ENCODE data around the gene CCBE1. TPM values are rescaled to one million over a fixed set of nuclear protein-coding genes. Genes with fewer than 3 reads are reported as not detected.

Gene CCBE1
- total and polyA plus RNA-seq, 12 donors, result 0.24 to 10.3 (median 1.3) TPM

DNA sequence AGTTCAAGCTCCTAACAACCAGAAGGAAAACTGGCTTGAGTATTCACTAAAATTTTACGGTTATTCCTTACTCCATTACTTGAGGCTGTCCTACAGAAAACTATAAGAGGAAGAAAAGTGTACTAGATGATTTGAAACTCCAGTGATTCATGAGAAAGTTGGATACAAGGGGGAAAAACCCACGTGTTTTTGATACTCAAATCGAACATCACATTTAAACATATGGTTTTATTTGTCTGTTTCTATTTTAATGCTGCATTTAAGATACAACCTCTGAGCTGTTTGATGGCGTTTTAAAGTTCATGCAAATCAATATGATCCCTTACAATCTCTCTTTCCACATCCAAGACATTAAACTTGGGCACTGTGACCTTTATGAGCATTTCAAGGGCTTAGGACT is 213.1 kb downstream of the CCBE1 start:
- TF ChIP-seq, protein P1, sequence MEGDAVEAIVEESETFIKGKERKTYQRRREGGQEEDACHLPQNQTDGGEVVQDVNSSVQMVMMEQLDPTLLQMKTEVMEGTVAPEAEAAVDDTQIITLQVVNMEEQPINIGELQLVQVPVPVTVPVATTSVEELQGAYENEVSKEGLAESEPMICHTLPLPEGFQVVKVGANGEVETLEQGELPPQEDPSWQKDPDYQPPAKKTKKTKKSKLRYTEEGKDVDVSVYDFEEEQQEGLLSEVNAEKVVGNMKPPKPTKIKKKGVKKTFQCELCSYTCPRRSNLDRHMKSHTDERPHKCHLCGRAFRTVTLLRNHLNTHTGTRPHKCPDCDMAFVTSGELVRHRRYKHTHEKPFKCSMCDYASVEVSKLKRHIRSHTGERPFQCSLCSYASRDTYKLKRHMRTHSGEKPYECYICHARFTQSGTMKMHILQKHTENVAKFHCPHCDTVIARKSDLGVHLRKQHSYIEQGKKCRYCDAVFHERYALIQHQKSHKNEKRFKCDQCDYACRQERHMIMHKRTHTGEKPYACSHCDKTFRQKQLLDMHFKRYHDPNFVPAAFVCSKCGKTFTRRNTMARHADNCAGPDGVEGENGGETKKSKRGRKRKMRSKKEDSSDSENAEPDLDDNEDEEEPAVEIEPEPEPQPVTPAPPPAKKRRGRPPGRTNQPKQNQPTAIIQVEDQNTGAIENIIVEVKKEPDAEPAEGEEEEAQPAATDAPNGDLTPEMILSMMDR (IDR thresholded peaks at IDR 0.05), result no peak
- 67 to 81% methylated on average over 4 of the region's 4 CpGs for WGBS, 2 donors
- H3K4me1 ChIP-seq, result no peaks in the 10 kb centered on the region
- H3K9me3 ChIP-seq, result no peaks in the 10 kb centered on the region
- H3K4me3 ChIP-seq, result no peak overlapping the region
- ATAC-seq (no peak), DNase-seq (no peak)
- no peaks in the 10 kb centered on the region for H3K36me3 ChIP-seq
- H3K27me3 ChIP-seq, result no peaks in the 10 kb centered on the region
- no peak overlapping the region for H3K27ac ChIP-seq
- intact Hi-C loops (cut with DNase I), result no loop called here

DNA sequence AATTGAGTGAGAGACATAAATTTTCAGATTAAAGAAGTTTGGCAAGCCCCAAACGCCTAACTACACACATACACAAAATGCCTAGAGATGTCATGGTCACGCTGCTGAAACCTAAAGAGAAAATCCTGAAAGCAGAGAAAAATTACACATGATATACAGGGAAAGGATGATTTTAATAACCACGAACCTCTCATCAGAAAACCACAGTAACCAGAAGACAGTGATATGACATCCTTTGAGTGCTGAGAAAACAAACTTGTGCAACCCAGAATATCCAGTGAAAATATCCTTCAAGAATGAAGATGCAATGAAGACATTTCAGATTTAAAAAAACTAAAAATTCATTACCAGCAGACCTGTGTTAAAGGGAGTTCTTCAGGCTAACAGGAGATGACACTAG is 215.8 kb downstream of the CCBE1 start:
- no peaks in the 10 kb centered on the region for H3K27me3 ChIP-seq
- no peaks in the 10 kb centered on the region for H3K36me3 ChIP-seq
- H3K9me3 ChIP-seq, result no peaks in the 10 kb centered on the region
- WGBS, 2 donors, result 79 to 94% methylated on average over 3 of the region's 3 CpGs
- H3K27ac ChIP-seq, result no peak overlapping the region
- no peak overlapping the region for H3K4me3 ChIP-seq
- no peak for ATAC-seq
- H3K4me1 ChIP-seq, result no peaks in the 10 kb centered on the region
- DNase-seq, result no peak
- TF ChIP-seq, protein P1 (IDR thresholded peaks at IDR 0.05), result no peak
- intact Hi-C loops (cut with DNase I), result no loop called here

GRCh38 chr18:59479776-59480175 is 217.4 kb downstream of the CCBE1 start:
- TF ChIP-seq, protein P1 (IDR thresholded peaks at IDR 0.05), result no peak

DNA sequence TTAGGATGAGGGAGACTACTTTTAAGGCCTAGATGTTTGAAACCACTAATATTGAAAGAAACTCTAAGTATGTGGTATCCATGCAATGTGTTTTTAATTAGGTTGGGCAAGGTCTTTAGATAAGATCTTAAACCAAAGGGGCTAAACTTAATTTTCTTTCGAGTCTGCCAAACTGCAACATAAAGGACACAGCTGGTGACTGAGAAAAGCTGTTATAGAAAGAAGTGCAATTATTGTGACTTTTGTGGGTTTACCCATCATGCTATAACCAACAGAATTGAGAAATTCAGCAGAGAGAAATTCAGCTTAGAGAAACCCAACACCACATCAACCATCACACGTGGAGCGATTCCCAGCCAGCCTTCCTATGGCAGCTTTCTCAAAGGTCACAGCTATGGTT is 218.6 kb downstream of the CCBE1 start:
- H3K27me3 ChIP-seq, result no peaks in the 10 kb centered on the region
- H3K36me3 ChIP-seq, result no peaks in the 10 kb centered on the region
- intact Hi-C loops (cut with DNase I), result no loop called here
- TF ChIP-seq, protein P1 (IDR thresholded peaks at IDR 0.05), result no peak
- no peak for DNase-seq
- H3K9me3 ChIP-seq, result no peaks in the 10 kb centered on the region
- H3K27ac ChIP-seq, result no peak overlapping the region
- no peaks in the 10 kb centered on the region for H3K4me1 ChIP-seq
- WGBS, 2 donors, result 72 to 73% methylated on average over 3 of the region's 3 CpGs
- ATAC-seq, result no peak
- H3K4me3 ChIP-seq, result no peak overlapping the region

More at GRCh38 chr18:59479776-59480175, 217.4 kb downstream of the CCBE1 start:
- no peak for DNase-seq
- Histone ChIP-seq H3K27ac (no peak overlapping the region), H3K4me3 (no peak overlapping the region), H3K4me1 (no peaks in the 10 kb centered on the region), H3K36me3 (no peaks in the 10 kb centered on the region), H3K9me3 (no peaks in the 10 kb centered on the region), H3K27me3 (no peaks in the 10 kb centered on the region)
- intact Hi-C loops (cut with DNase I), result no loop called here
- no peak for ATAC-seq
- WGBS, 2 donors, result 91 to 96% methylated on average over 2 of the region's 2 CpGs
